HepG2 (cell line): ENCODE data around the gene TSGA10IP. TPM values are rescaled to one million over a fixed set of nuclear protein-coding genes. Genes with fewer than 3 reads are reported as not detected.
A peak's percentile ranks its signal among the peaks of the same experiment; 100 is the strongest.

Experiments used
- ATAC-seq: fragments of 200-7000 bp; cut with Tn5 transposase; 3 replicates; pipeline ENCODE4 v1.9.1; 2020; ENCODE audit warnings: mild to moderate bottlenecking, moderate library complexity
- BruUV-seq: library from RNA; stranded (reverse); fragments of 400-500 nt; replicated peaks from 2 replicates; lab custom pipeline; 2021; lab: Mats Ljungman, UMichigan
- CTCF ChIA-PET: fragments of 300-600 bp; formaldehyde crosslinking; extraction: SDS; loops from one replicate; lab custom pipeline; 2021; ENCODE audit warnings: low total read pairs, inconsistent platforms, low intra/inter-chr PET ratio; lab: Yijun Ruan, JAX
- POLR2A ChIA-PET: fragments of 350-600 bp; sonication (Branson Sonifier 250); formaldehyde crosslinking; loops from one replicate; lab custom pipeline; 2020; ENCODE audit warnings: antibody characterized with exemption, inconsistent platforms; lab: Yijun Ruan, JAX
- DNase-seq: peaks from one replicate; pipeline ENCODE4 v3.0.0-alpha.2; 2015; ENCODE audit warnings: low spot score
- FAIRE-seq: peaks from 3 replicates; lab custom pipeline; 2011; peaks lifted over from hg19 to GRCh38; lab: Jason Lieb, UNC
- H2AFZ ChIP-seq: one replicate; pipeline ENCODE4 v1.6.1; 2011; ENCODE audit warnings: low read length, inconsistent platforms
- H3K27ac ChIP-seq: fragments of 300-600 bp; 3 replicates; pipeline ENCODE4 v1.8.0; 2011; ENCODE audit warnings: mixed run types, mild to moderate bottlenecking, mixed read lengths, low read length, inconsistent platforms; ENCODE audit not compliant: insufficient read depth; ENCODE audit errors: extremely low read length
- H3K27me3 ChIP-seq, 2 experiments: fragments of 200-600 bp in 1 of 2; 2 replicates in 1 of 2; 3 replicates in 1 of 2; pipeline versions ENCODE4 v1.6.0 to v1.8.0; 2011; ENCODE audit warnings: low read length in 2 of 2, mild to moderate bottlenecking in 2 of 2, moderate library complexity in 2 of 2, inconsistent platforms in 1 of 2; ENCODE audit not compliant: insufficient read depth in 2 of 2, control insufficient read depth in 1 of 2
- H3K36me3 ChIP-seq, 2 experiments: fragments of 200-600 bp in 1 of 2; replicated peaks in 1 of 2; 2 replicates in 1 of 2; 3 replicates in 1 of 2; pipeline versions ENCODE4 v1.5.1 to v1.8.0; 2011; ENCODE audit warnings: low read length in 2 of 2, inconsistent platforms in 1 of 2; ENCODE audit not compliant: insufficient read depth in 2 of 2, control insufficient read depth in 1 of 2
- H3K4me1 ChIP-seq: 2 replicates; pipeline ENCODE4 v1.5.1; 2012; ENCODE audit warnings: low read length, inconsistent platforms; ENCODE audit not compliant: insufficient read depth
- H3K4me2 ChIP-seq: 2 replicates; pipeline ENCODE4 v1.6.0; 2011; ENCODE audit warnings: low read depth, low read length, inconsistent platforms
- H3K4me3 ChIP-seq, 3 experiments: fragments of 200-600 bp in 1 of 3; sonication (generic), shearing (Covaris generic) in 1 of 3; replicated peaks in 1 of 3; 2 replicates each; pipeline ENCODE4 v1.5.1; 2011 to 2016; ENCODE audit warnings: low read length in 3 of 3, inconsistent platforms in 2 of 3, low read depth in 2 of 3, mild to moderate bottlenecking in 2 of 3, control low read depth in 1 of 3, mixed read lengths in 1 of 3; ENCODE audit not compliant: insufficient read depth in 1 of 3
- H3K79me2 ChIP-seq: one replicate; pipeline ENCODE4 v1.6.1; 2011; ENCODE audit warnings: low read length, inconsistent platforms; ENCODE audit not compliant: insufficient read depth
- H3K9ac ChIP-seq: 2 replicates; pipeline ENCODE4 v1.6.0; 2011; ENCODE audit warnings: mild to moderate bottlenecking, low read depth, low read length, inconsistent platforms; ENCODE audit not compliant: insufficient read depth
- H3K9me3 ChIP-seq: 2 replicates; pipeline ENCODE4 v1.5.1; 2012; ENCODE audit warnings: mild to moderate bottlenecking, low read length
- H4K20me1 ChIP-seq: 2 replicates; pipeline ENCODE4 v1.6.0; 2011; ENCODE audit warnings: inconsistent platforms, mild to moderate bottlenecking, low read length, moderate library complexity; ENCODE audit not compliant: insufficient read depth
- HOXA9 ChIP-seq: sonication (generic); formaldehyde crosslinking; IDR thresholded peaks from 2 replicates; pipeline ENCODE4 v1.8.1; 2022; ENCODE audit warnings: missing genetic modification reagents, mild to moderate bottlenecking, moderate library complexity, borderline replicate concordance
- TBX3 ChIP-seq: fragments of 450-650 bp; IDR thresholded peaks from 2 replicates; pipeline ENCODE4 v1.6.1; 2017; ENCODE audit warnings: antibody characterized with exemption, mild to moderate bottlenecking, inconsistent platforms, borderline replicate concordance
- ZNF670 ChIP-seq: sonication (generic); formaldehyde crosslinking; IDR thresholded peaks from 2 replicates; pipeline ENCODE4 v1.8.0; 2022; ENCODE audit warnings: mild to moderate bottlenecking, missing genetic modification reagents, borderline replicate concordance
- ZNF768 ChIP-seq: sonication (generic); formaldehyde crosslinking; IDR thresholded peaks from 2 replicates; pipeline ENCODE4 v1.4.0; 2020; ENCODE audit warnings: missing genetic modification reagents
- WGBS: methylation state at CpG from one replicate; pipeline ENCODE4 v1.1.6; 2017; ENCODE audit warnings: low lambda C conversion rate; 5-methylcytosine and 5-hydroxymethylcytosine counted together
- in situ Hi-C: cut with HindIII; loops from 2 replicates; pipeline ENCODE4 v1.10.0; 2017; ENCODE audit warnings: low pct_unique_long_range_greater_than_20kb; ENCODE audit not compliant: extremely low pct_ligation_motif_present
- intact Hi-C: fragments of 100-400 bp; cut with micrococcal nuclease; formaldehyde crosslinking; loops from one replicate; pipeline ENCODE4 v1.10.0; 2022; ENCODE audit not compliant: unreplicated experiment
- polyA plus RNA-seq, 8 experiments: library from polyadenylated mRNA; depleted of rRNA in 3 of 8; stranded (reverse) in 7 of 8; unstranded in 1 of 8; fragments of >200 nt; fragmentation: Illumina TruSeq in 4 of 8; extraction: Trizol in 4 of 8; gene quantifications; 2 replicates each; pipeline versions ENCODE4 v1.2.1 to v1.2.3, GENCODE V29; 2011 to 2016; ENCODE audit warnings: low read depth in 4 of 8, missing spikeins in 1 of 8, mixed read lengths in 1 of 8; ENCODE audit not compliant: insufficient read depth in 1 of 8
- total RNA-seq, 5 experiments: library from RNA; depleted of rRNA; stranded (reverse); fragments of >200 nt; fragmentation: Illumina TruSeq; extraction: Trizol; gene quantifications; 2 replicates each; pipeline ENCODE4 v1.2.3, GENCODE V29; 2016; ENCODE audit warnings: low read depth in 1 of 5
- TF ChIP-seq, protein P1 (sequence below): sonication (generic); formaldehyde crosslinking; IDR thresholded peaks from 2 replicates; pipeline ENCODE4 v1.4.0; 2020; ENCODE audit warnings: missing genetic modification reagents, borderline replicate concordance
- TF ChIP-seq, protein P2 (sequence below): sonication (generic); formaldehyde crosslinking; IDR thresholded peaks from 2 replicates; pipeline ENCODE4 v1.5.1; 2020; ENCODE audit warnings: missing genetic modification reagents, mild to moderate bottlenecking, borderline replicate concordance

The TSGA10IP gene
- total and polyA plus RNA-seq, 2 of the 13 experiments (the other 11 are each of a cell fraction or from before 2014, with no cell fraction given), result not detected

DNA sequence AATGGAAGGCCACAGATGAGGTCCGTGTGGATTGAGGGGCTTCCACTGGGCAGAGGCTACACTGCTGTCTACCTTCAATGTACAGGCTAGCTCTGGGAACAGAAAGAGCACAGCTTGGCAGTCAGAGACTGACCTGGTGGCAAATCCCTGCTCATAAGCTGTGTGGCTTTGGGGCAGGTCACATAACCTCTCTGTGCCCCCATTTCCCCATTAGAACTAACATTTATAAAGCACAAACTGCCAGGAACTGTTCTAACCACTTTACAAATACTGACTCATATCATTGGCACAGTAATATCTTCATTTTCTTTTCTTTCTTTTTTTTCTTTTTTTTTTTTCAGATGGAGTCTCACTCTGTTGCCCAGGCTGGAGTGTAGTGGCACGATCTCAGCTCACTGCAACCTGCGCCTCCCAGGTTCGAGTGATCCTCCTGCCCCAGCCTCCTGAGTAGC lies 48.2 kb upstream of the TSGA10IP start:
- no peak overlapping the region for H3K4me3 ChIP-seq
- in situ Hi-C loops (no loop called here), intact Hi-C loops (no loop called here)
- FAIRE-seq (no peak), DNase-seq (no peak), ATAC-seq (no peak)
- 96% methylated on average over 4 of the region's 4 CpGs for whole genome bisulfite sequencing
- no peak overlapping the region for H3K9ac ChIP-seq
- H4K20me1 ChIP-seq, result no peaks in the 10 kb centered on the region
- H3K36me3 ChIP-seq, result peaks cover 8 to 18% of the 10 kb centered on the region in 2 experiments; a peak in 4 of 5 replicates
- ChIA-PET CTCF (no interaction called here), POLR2A (interaction anchor here (0.6 to 1.4 kb wide), 3 partner anchors 9 to 43 kb away, joined by 3 to 8 read pairs (median 3); partner anchors contain the start of gene FIBP)
- BruUV-seq, result no TSS peak
- peaks cover 32% of the 10 kb centered on the region for H3K79me2 ChIP-seq
- no peak overlapping the region for H3K27ac ChIP-seq
- TF ChIP-seq, protein P1, sequence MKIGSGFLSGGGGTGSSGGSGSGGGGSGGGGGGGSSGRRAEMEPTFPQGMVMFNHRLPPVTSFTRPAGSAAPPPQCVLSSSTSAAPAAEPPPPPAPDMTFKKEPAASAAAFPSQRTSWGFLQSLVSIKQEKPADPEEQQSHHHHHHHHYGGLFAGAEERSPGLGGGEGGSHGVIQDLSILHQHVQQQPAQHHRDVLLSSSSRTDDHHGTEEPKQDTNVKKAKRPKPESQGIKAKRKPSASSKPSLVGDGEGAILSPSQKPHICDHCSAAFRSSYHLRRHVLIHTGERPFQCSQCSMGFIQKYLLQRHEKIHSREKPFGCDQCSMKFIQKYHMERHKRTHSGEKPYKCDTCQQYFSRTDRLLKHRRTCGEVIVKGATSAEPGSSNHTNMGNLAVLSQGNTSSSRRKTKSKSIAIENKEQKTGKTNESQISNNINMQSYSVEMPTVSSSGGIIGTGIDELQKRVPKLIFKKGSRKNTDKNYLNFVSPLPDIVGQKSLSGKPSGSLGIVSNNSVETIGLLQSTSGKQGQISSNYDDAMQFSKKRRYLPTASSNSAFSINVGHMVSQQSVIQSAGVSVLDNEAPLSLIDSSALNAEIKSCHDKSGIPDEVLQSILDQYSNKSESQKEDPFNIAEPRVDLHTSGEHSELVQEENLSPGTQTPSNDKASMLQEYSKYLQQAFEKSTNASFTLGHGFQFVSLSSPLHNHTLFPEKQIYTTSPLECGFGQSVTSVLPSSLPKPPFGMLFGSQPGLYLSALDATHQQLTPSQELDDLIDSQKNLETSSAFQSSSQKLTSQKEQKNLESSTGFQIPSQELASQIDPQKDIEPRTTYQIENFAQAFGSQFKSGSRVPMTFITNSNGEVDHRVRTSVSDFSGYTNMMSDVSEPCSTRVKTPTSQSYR, result no peak
- TF ChIP-seq ZNF670 (CRISPR knock-in tag) (no peak), ZNF768 (CRISPR knock-in tag) (peak; percentile 72), TBX3 (no peak), HOXA9 (CRISPR knock-in tag) (no peak)
- TF ChIP-seq, protein P2, sequence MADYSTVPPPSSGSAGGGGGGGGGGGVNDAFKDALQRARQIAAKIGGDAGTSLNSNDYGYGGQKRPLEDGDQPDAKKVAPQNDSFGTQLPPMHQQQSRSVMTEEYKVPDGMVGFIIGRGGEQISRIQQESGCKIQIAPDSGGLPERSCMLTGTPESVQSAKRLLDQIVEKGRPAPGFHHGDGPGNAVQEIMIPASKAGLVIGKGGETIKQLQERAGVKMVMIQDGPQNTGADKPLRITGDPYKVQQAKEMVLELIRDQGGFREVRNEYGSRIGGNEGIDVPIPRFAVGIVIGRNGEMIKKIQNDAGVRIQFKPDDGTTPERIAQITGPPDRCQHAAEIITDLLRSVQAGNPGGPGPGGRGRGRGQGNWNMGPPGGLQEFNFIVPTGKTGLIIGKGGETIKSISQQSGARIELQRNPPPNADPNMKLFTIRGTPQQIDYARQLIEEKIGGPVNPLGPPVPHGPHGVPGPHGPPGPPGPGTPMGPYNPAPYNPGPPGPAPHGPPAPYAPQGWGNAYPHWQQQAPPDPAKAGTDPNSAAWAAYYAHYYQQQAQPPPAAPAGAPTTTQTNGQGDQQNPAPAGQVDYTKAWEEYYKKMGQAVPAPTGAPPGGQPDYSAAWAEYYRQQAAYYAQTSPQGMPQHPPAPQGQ, result no peak
- no peaks in the 10 kb centered on the region for H3K9me3 ChIP-seq
- H2AFZ ChIP-seq, result no peak overlapping the region
- no peaks in the 10 kb centered on the region; a peak in 1 of 5 replicates for H3K27me3 ChIP-seq
- peaks cover 53% of the 10 kb centered on the region for H3K4me1 ChIP-seq
- H3K4me2 ChIP-seq, result no peak overlapping the region
